PC-9 (cell line): Measurements from ENCODE around the gene CWC27.

Experiments
- EZH2 ChIP-seq: fragments of 200-600 bp; sonication (generic); IDR thresholded peaks from 2 replicates; pipeline ENCODE4 v1.8.0; 2017; ENCODE audit warnings: antibody characterized with exemption, low read depth
- TF ChIP-seq, protein P1 (sequence below): fragments of 200-600 bp; sonication (generic); conservative IDR thresholded peaks from 2 replicates; pipeline ENCODE4 v1.6.1; 2017; ENCODE audit warnings: mixed run types, antibody characterized with exemption, mild to moderate bottlenecking, moderate library complexity

DNA sequence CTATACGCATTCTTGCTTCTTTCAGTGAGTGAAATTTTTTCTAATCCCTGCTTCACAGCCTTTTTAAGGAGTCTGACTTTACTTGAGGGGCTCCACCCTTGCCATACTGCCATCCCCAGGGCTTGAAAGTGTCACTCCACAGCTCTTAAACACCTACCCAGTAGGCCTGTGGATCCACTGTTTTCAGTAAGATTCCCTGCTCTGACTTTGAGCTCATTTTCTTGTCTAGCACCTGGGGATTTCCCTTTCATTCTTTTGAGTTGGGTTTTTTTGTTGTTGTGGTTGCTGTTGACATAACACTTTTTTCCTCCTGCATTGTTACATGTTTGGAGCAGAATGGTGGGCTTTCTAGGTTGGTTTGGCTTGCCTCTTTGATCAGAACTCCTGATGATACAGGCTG lies 23.8 kb upstream of the CWC27 start:
- TF ChIP-seq, protein P1, sequence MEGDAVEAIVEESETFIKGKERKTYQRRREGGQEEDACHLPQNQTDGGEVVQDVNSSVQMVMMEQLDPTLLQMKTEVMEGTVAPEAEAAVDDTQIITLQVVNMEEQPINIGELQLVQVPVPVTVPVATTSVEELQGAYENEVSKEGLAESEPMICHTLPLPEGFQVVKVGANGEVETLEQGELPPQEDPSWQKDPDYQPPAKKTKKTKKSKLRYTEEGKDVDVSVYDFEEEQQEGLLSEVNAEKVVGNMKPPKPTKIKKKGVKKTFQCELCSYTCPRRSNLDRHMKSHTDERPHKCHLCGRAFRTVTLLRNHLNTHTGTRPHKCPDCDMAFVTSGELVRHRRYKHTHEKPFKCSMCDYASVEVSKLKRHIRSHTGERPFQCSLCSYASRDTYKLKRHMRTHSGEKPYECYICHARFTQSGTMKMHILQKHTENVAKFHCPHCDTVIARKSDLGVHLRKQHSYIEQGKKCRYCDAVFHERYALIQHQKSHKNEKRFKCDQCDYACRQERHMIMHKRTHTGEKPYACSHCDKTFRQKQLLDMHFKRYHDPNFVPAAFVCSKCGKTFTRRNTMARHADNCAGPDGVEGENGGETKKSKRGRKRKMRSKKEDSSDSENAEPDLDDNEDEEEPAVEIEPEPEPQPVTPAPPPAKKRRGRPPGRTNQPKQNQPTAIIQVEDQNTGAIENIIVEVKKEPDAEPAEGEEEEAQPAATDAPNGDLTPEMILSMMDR = no peak
- TF ChIP-seq EZH2 = no peak
